ENCODE data around the gene EPG5.
"Not testable (repeated sequence)": the region's sequence is repeated elsewhere in the genome, so short reads cannot be mapped to it uniquely, and the experiment has no call there.

The EPG5 gene, protein sequence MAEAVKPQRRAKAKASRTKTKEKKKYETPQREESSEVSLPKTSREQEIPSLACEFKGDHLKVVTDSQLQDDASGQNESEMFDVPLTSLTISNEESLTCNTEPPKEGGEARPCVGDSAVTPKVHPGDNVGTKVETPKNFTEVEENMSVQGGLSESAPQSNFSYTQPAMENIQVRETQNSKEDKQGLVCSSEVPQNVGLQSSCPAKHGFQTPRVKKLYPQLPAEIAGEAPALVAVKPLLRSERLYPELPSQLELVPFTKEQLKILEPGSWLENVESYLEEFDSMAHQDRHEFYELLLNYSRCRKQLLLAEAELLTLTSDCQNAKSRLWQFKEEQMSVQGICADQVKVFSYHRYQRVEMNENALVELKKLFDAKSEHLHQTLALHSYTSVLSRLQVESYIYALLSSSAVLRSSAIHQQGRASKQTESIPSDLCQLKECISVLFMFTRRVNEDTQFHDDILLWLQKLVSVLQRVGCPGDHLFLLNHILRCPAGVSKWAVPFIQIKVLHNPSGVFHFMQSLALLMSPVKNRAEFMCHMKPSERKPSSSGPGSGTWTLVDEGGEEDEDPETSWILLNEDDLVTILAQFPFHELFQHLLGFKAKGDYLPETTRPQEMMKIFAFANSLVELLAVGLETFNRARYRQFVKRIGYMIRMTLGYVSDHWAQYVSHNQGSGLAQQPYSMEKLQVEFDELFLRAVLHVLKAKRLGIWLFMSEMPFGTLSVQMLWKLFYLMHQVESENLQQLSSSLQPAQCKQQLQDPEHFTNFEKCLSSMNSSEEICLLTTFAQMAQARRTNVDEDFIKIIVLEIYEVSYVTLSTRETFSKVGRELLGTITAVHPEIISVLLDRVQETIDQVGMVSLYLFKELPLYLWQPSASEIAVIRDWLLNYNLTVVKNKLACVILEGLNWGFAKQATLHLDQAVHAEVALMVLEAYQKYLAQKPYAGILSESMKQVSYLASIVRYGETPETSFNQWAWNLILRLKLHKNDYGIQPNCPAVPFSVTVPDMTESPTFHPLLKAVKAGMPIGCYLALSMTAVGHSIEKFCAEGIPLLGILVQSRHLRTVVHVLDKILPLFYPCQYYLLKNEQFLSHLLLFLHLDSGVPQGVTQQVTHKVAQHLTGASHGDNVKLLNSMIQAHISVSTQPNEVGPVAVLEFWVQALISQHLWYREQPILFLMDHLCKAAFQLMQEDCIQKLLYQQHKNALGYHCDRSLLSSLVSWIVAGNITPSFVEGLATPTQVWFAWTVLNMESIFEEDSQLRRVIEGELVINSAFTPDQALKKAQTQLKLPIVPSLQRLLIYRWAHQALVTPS (N-terminal part only)

GRCh38 chr18:45967007-45967706 is at the start of gene EPG5:
EPG5 (minus strand) TSS chr18:45967329; CDS start chr18:45967239, 90 bp downstream.
- peak; percentile 93 for DNase-seq

- DNase-seq, result no peak
Observed at GRCh38 chr18:46013484-46014189, 46.5 kb upstream of the EPG5 start.

- DNase-seq, result no peak
Observed at GRCh38 chr18:46010676-46011075, 43.5 kb upstream of the EPG5 start.

DNA sequence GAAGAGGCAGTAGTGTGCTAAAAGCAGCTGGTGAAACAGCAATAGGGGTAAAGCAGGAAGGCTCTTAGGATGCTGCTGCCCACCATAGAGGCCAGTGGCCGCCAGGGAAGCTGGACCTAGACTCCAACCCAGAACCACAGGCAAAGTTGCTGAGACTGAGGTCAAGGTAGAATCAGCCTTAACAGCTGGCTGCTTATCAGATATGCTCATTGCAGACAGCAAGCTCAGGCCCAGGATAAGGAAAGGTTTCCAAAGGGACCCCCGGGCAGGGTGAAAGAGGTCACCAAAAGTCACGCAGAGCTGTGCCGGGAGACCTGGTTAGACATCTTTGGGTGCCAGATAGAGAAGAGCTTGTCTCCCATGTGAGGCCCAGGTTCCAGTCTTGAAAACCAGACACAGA is 42.9 kb upstream of the EPG5 start:
- DNase-seq, result no peak

DNA sequence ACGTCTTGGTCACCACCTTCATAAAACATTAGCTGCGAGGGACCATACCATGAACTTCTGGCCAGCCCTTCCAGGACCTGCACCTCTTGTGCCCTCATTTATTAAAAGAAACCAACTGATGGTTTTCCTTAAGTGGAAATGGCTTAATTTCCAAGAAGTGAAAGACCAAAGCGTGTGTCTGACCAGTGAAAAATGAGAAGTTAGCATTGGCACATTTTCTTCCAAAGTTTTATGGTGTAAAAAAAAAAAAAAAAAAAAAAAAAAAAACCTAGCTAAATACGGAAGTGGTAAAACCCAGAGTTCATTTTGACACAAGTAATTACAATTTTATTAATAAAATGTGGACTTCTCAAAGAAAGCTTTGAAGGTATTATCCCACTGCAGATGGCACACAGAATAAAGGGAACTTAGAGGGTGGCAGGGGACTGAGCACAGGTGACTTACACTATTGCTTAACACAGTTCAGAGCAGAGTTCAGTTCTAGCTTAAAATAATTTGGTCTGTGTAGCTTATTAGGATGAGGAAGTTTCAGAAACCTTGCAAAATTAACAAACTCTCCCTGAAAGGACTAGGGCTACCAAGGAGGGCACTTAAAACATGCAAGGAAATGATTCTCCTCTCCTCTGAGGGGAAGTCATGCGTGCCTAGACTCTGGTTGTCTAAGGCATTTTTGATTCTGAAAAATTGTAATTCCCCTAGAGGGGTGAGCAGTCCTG is 42.2 kb upstream of the EPG5 start:
- DNase-seq, result no peak

GRCh38 chr18:46008531-46008930 is 41.4 kb upstream of the EPG5 start:
- no peak for DNase-seq

DNA sequence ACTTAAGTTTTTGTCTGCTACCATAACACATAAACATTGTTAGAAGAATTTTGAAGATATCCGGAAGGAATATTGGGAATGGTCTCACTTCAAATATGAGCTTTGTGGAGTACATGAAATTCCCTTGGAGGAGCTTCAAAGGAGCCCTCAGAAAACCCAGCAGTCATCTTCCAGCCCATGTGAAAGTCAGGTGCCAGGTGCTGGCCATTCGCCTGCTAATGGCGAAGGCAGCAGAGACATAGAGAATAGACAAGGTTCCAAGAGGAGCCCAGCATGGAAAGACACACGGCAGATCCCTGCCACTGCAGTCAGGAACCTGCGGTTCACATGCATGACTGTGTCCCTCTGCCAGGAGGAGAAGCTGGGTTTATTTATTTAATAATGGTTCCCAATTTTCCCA is 40.0 kb upstream of the EPG5 start:
- DNase-seq, result no peak

- DNase-seq, result no peak
Observed at GRCh38 chr18:46002934-46003333, 35.8 kb upstream of the EPG5 start.

DNA sequence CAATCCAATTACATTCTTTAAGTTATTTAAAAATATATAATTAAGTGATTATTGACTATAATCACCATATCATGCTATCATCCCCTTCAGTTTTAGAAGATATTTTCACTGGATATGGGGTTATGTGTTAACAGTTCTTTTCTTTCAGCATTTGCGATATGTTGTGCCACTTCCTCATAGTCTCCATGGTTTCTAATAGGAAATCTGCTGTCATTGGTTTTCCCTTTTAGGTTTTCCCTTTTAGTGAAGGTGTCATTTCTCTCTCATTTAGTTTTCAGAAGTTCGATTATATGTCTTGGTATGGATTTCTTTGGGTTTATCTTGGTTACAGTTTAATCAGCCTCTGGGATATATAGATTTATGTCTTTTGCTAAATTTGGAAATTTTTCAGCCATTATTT is 34.8 kb upstream of the EPG5 start:
- DNase-seq, result no peak

DNA sequence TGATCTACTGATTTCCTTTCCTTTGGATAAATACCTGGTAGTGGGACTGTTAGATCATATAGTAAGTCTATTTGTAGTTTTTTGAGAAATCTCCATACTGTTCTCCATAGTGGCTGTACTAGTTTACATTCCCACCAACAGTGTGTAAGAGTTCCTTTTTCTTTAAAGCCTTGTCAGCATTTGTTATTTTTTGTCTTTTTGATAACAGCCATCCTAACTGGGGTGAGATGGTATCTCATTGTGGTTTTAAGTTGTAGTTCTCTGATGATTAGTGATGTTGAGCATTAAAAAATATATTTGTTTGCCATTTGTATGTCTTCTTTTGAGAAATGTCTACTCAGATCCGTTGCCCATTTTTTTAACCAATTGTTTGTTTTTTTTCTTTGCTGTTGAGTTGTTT is 33.9 kb upstream of the EPG5 start:
- DNase-seq, result no peak

- no peak for DNase-seq
Observed at GRCh38 chr18:45999536-45999935, 32.4 kb upstream of the EPG5 start.

GRCh38 chr18:45998244-45998643 is 31.1 kb upstream of the EPG5 start:
- DNase-seq, result peak; percentile 38

GRCh38 chr18:45997700-45998151 is 30.6 kb upstream of the EPG5 start:
- DNase-seq, result peak; percentile 14

- no peak for DNase-seq
Observed at GRCh38 chr18:45995461-45995860, 28.3 kb upstream of the EPG5 start.

- DNase-seq, result no peak
Observed at GRCh38 chr18:45993438-45993837, 26.3 kb upstream of the EPG5 start.

DNA sequence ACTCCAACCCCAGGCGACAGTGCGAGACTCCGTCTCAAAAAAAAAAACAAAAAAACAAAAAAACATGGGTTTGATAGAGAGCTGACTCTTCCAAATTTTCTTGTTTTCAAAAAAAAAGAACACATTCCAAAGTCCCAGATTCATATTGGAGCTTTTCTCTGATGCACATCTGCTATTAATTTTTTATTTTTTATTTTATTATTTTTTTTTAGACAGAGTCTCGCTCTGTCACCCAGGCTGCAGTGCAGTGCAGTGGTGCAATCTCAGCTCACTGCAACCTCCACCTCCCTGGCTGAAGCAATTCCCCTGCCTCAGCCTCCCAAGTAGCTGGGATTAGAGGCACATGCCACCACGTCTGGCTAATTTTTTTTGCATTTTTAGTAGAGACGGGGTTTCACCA is 25.4 kb upstream of the EPG5 start:
- DNase-seq, result not testable (repeated sequence)

DNA sequence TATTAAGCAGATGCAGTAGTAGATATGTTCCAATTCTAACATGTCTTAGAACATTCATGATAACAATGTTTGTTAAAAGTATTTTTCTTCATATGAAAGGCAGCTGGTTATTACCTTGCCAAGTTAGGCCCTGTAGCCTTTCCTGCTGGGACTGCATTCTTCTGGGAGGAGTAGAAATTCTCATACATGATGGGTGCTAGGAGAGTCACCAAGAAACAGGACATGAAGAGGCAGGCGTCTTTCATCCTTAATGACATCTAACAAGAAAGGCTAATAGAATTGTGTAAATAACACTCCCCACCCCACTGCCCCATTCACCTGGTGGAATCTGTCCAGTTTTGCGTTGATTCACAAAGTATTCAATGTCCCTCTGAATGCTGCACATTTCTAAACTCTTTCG is 24.7 kb upstream of the EPG5 start:
- no peak for DNase-seq

- DNase-seq, result no peak
Observed at GRCh38 chr18:45984546-45985235, 17.6 kb upstream of the EPG5 start.

GRCh38 chr18:45981821-45982220 is 14.7 kb upstream of the EPG5 start:
- DNase-seq, result no peak

DNA sequence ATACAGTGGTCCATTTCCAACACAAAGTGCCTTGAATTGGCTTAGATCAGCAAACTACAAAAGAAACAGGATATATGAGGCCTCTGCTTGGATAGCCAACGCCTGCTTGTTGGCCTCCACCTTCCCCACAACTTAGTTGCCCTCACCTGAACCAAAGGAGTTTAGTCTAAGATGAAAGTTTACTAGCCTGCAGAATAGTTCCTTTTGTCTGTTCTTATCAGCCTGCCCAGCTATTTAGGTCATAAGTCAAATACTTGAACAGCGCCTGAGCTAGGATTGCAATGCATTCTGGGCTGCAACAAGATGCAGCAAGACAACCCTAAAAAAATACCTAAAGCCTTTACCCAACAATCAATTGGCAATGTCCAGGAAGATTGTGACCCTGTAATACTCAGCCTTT is 13.1 kb upstream of the EPG5 start:
- no peak for DNase-seq

All from CD4-positive, alpha-beta T cell treated with Interleukin-12 subunit alpha and Interleukin-12 subunit beta, for 1 hour (primary cell).